ENCODE measurements around the gene ACSM5.

The ACSM5 gene

GRCh38 chr16:20409398-20410120 lies at the start of gene ACSM5:
ACSM5 (plus strand) TSS chr16:20409534; CDS start chr16:20411485, 1,951 bp downstream.
- Histone ChIP-seq H3K9me3 (ENCODE audit: insufficient read depth, low read depth, low read length) (no peaks in the 10 kb centered on the region), H3K36me3 (ENCODE audit: insufficient read depth, low read depth, low read length) (no peaks in the 10 kb centered on the region), H3K9ac (ENCODE audit: low read depth, low read length) (no peak within 1 kb of the TSS), H3K27ac (ENCODE audit: low read length) (no peak within 1 kb of the TSS), H3K27me3 (ENCODE audit: insufficient read depth, low read length) (no peaks in the 10 kb centered on the region), H3K4me3 (ENCODE audit: low read length) (no peak within 1 kb of the TSS), H3K4me1 (ENCODE audit: insufficient read depth, low read length) (no peaks in the 10 kb centered on the region)

- Histone ChIP-seq H3K27me3 (ENCODE audit: insufficient read depth, low read length) (no peaks in the 10 kb centered on the region), H3K4me3 (ENCODE audit: low read length) (no peak overlapping the region), H3K9me3 (ENCODE audit: insufficient read depth, low read depth, low read length) (no peaks in the 10 kb centered on the region), H3K36me3 (ENCODE audit: insufficient read depth, low read depth, low read length) (no peaks in the 10 kb centered on the region), H3K9ac (ENCODE audit: low read depth, low read length) (no peak overlapping the region), H3K27ac (ENCODE audit: low read length) (no peak overlapping the region), H3K4me1 (ENCODE audit: insufficient read depth, low read length) (no peaks in the 10 kb centered on the region)
Measured at GRCh38 chr16:20359997-20360396, 49.3 kb upstream of the ACSM5 start.

GRCh38 chr16:20363191-20363590 lies 46.1 kb upstream of the ACSM5 start:
- Histone ChIP-seq H3K36me3 (ENCODE audit: insufficient read depth, low read depth, low read length) (no peaks in the 10 kb centered on the region), H3K27me3 (ENCODE audit: insufficient read depth, low read length) (no peaks in the 10 kb centered on the region; the same call in 1 of the 2 replicates), H3K4me3 (ENCODE audit: low read length) (no peak overlapping the region), H3K9me3 (ENCODE audit: insufficient read depth, low read depth, low read length) (no peaks in the 10 kb centered on the region), H3K9ac (ENCODE audit: low read depth, low read length) (no peak overlapping the region), H3K4me1 (ENCODE audit: insufficient read depth, low read length) (no peaks in the 10 kb centered on the region), H3K27ac (ENCODE audit: low read length) (no peak overlapping the region)

- H3K27me3 ChIP-seq (ENCODE audit: insufficient read depth, low read length), result no peaks in the 10 kb centered on the region; the same call in 1 of the 2 replicates
- H3K4me3 ChIP-seq (ENCODE audit: low read length), result no peak overlapping the region
- H3K9me3 ChIP-seq (ENCODE audit: insufficient read depth, low read depth, low read length), result no peaks in the 10 kb centered on the region
- H3K27ac ChIP-seq (ENCODE audit: low read length), result no peak overlapping the region
- H3K4me1 ChIP-seq (ENCODE audit: insufficient read depth, low read length), result no peaks in the 10 kb centered on the region
- no peaks in the 10 kb centered on the region for H3K36me3 ChIP-seq (ENCODE audit: insufficient read depth, low read depth, low read length)
- H3K9ac ChIP-seq (ENCODE audit: low read depth, low read length), result no peak overlapping the region
Measured at GRCh38 chr16:20364051-20364450, 45.3 kb upstream of the ACSM5 start.

GRCh38 chr16:20369452-20370054 lies 39.8 kb upstream of the ACSM5 start:
- no peaks in the 10 kb centered on the region for H3K36me3 ChIP-seq (ENCODE audit: insufficient read depth, low read depth, low read length)
- H3K4me1 ChIP-seq (ENCODE audit: insufficient read depth, low read length), result no peaks in the 10 kb centered on the region
- no peak overlapping the region for H3K27ac ChIP-seq (ENCODE audit: low read length)
- no peaks in the 10 kb centered on the region for H3K9me3 ChIP-seq (ENCODE audit: insufficient read depth, low read depth, low read length)
- H3K27me3 ChIP-seq (ENCODE audit: insufficient read depth, low read length), result no peaks in the 10 kb centered on the region; the same call in 1 of the 2 replicates
- H3K9ac ChIP-seq (ENCODE audit: low read depth, low read length), result no peak overlapping the region
- no peak overlapping the region for H3K4me3 ChIP-seq (ENCODE audit: low read length)

GRCh38 chr16:20372701-20373100 lies 36.6 kb upstream of the ACSM5 start:
- Histone ChIP-seq H3K27ac (ENCODE audit: low read length) (no peak overlapping the region), H3K4me1 (ENCODE audit: insufficient read depth, low read length) (no peaks in the 10 kb centered on the region), H3K4me3 (ENCODE audit: low read length) (no peak overlapping the region), H3K9ac (ENCODE audit: low read depth, low read length) (no peak overlapping the region), H3K9me3 (ENCODE audit: insufficient read depth, low read depth, low read length) (no peaks in the 10 kb centered on the region), H3K27me3 (ENCODE audit: insufficient read depth, low read length) (no peaks in the 10 kb centered on the region; the same call in 1 of the 2 replicates), H3K36me3 (ENCODE audit: insufficient read depth, low read depth, low read length) (no peaks in the 10 kb centered on the region)

GRCh38 chr16:20377181-20377580 lies 32.2 kb upstream of the ACSM5 start:
- Histone ChIP-seq H3K9ac (ENCODE audit: low read depth, low read length) (no peak overlapping the region), H3K4me3 (ENCODE audit: low read length) (no peak overlapping the region)

GRCh38 chr16:20380782-20381181 lies 28.6 kb upstream of the ACSM5 start:
- H3K36me3 ChIP-seq (ENCODE audit: insufficient read depth, low read depth, low read length), result no peaks in the 10 kb centered on the region
- no peaks in the 10 kb centered on the region for H3K4me1 ChIP-seq (ENCODE audit: insufficient read depth, low read length)
- H3K9me3 ChIP-seq (ENCODE audit: insufficient read depth, low read depth, low read length), result no peaks in the 10 kb centered on the region
- H3K27me3 ChIP-seq (ENCODE audit: insufficient read depth, low read length), result no peaks in the 10 kb centered on the region
- no peak overlapping the region for H3K27ac ChIP-seq (ENCODE audit: low read length)
- H3K4me3 ChIP-seq (ENCODE audit: low read length), result no peak overlapping the region
- H3K9ac ChIP-seq (ENCODE audit: low read depth, low read length), result no peak overlapping the region; the same call in 1 of the 2 replicates

More at GRCh38 chr16:20377181-20377580, 32.2 kb upstream of the ACSM5 start:
- no peak overlapping the region for H3K27ac ChIP-seq (ENCODE audit: low read length)
- no peaks in the 10 kb centered on the region for H3K4me1 ChIP-seq (ENCODE audit: insufficient read depth, low read length)
- no peaks in the 10 kb centered on the region for H3K36me3 ChIP-seq (ENCODE audit: insufficient read depth, low read depth, low read length)
- no peaks in the 10 kb centered on the region for H3K9me3 ChIP-seq (ENCODE audit: insufficient read depth, low read depth, low read length)
- H3K27me3 ChIP-seq (ENCODE audit: insufficient read depth, low read length), result no peaks in the 10 kb centered on the region

GRCh38 chr16:20382202-20382948 lies 27.0 kb upstream of the ACSM5 start:
- Histone ChIP-seq H3K9ac (ENCODE audit: low read depth, low read length) (no peak overlapping the region), H3K4me1 (ENCODE audit: insufficient read depth, low read length) (no peaks in the 10 kb centered on the region), H3K27ac (ENCODE audit: low read length) (no peak overlapping the region), H3K9me3 (ENCODE audit: insufficient read depth, low read depth, low read length) (no peaks in the 10 kb centered on the region), H3K27me3 (ENCODE audit: insufficient read depth, low read length) (no peaks in the 10 kb centered on the region), H3K4me3 (ENCODE audit: low read length) (no peak overlapping the region), H3K36me3 (ENCODE audit: insufficient read depth, low read depth, low read length) (no peaks in the 10 kb centered on the region)

GRCh38 chr16:20383106-20384029 lies 26.0 kb upstream of the ACSM5 start:
- H3K27ac ChIP-seq (ENCODE audit: low read length), result no peak overlapping the region
- H3K9ac ChIP-seq (ENCODE audit: low read depth, low read length), result no peak overlapping the region
- H3K9me3 ChIP-seq (ENCODE audit: insufficient read depth, low read depth, low read length), result no peaks in the 10 kb centered on the region
- no peaks in the 10 kb centered on the region for H3K36me3 ChIP-seq (ENCODE audit: insufficient read depth, low read depth, low read length)
- H3K4me1 ChIP-seq (ENCODE audit: insufficient read depth, low read length), result no peaks in the 10 kb centered on the region
- no peak overlapping the region for H3K4me3 ChIP-seq (ENCODE audit: low read length)
- no peaks in the 10 kb centered on the region for H3K27me3 ChIP-seq (ENCODE audit: insufficient read depth, low read length)

Measured in iPS-20b (cell line).